H4 (cell line): Measurements from ENCODE around the gene NT5C1A. TPM values are rescaled to one million over a fixed set of nuclear protein-coding genes. Genes with fewer than 3 reads are reported as not detected.

ENCODE experiments used
- DNase-seq: peaks from one replicate; pipeline ENCODE4 v3.0.0-alpha.2; 2015; ENCODE audit warnings: low spot score
- total RNA-seq: library from RNA; depleted of rRNA; stranded (reverse); fragments of >200 nt; shearing (Covaris generic); gene quantifications from 2 replicates; pipeline ENCODE4 v1.2.3, GENCODE V29; 2014

NT5C1A gene
- total RNA-seq, 1 experiment from 2014 or later = 0.97 TPM

DNA sequence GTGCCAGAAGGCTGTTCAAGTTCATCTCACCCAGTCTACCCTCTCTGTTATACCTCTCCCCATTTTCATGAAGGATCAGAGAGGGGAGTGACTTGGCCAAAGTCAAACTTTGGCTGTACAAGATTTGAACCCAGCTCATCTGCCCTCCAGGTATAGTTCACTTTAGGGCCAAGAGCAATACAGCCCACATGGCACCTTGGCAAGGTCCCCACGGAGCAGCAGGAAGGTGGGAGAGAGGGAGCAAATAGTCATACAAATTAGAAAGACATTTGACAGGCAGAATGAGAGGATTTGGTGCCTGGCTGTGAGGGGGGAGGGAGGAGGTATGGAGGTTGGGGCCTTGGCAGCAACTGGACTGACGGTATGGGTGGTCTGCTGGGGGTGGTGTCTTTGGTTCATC, 18.3 kb upstream of the NT5C1A start:
- DNase-seq = no peak

DNA sequence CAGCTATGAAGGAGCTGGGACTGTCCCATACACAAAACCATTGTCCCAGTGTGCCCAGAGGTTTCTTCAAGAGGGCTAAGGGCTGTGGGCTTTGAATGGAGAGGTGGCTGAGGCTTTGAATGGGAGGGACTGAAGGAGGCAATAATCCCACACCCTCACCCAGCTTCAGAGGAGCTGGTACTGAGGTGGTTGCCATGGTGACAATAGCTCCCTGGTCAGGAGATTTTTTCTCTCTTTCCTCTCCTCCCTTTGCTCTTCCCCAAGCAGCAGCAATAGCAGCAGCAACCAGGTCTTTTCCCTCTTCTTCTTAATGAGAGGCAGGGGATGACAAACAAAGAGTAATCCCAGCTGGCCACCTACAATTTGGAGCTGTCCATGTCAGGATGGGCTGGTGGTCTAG, 17.7 kb upstream of the NT5C1A start:
- DNase-seq = no peak

DNA sequence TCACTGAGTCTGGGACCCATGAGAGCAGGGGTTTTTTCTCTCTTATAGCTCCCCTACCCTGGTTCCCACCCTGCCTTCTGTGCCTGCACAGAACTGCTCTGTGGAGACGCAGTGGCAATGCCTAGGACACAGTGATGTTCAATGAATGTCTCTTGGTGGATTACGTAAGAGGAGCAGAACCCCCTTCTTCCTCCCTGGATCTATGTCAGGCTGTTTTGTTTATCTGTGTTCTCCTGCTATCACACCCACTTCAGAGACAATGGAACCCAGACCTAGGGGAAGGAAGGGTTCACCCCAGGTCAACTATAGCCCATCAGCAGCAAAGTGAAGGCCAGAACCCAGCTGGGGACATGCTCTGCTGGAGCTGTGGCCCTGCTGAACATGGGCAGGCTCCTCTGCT, 17.3 kb upstream of the NT5C1A start:
- DNase-seq = no peak

DNA sequence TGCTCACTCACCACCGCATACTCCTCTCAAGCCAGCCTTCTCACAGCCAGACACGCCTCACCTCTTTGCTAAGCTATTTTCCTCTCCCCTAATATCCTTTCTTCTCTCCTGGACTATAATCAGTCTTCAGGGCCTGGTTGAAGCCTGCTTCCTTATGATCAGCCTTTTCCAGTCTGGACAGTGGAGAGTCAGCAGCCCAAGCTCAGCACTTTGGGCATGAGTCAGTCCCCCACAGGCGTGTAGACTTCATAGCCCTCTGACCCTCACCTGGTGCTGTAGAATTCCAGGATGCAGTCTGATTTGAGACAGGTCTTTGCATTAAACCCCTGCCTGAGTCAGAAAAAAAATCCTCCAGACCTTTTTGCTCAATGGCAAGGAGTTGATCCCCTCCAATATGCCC, 16.8 kb upstream of the NT5C1A start:
- DNase-seq = no peak

DNA sequence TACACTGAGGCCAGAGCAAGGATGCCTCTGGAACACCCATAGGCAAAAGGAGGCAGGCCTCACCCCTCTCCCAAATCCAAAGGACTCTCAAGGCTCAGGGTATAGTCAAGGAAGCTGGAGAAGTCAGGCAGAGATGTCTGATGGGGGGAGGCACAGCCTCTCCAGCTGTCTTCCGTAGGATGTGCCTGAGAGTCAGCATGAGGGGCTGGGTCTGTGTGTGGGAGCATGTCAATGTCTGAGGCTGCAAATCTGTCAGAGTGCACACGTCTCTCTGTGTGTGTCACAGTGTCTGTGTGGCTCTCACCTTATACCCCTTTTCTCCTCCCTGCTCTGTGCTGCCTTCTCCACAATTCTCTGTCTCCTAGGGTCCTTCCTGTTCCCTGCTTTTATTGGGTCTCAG, 15.3 kb upstream of the NT5C1A start:
- no peak for DNase-seq

DNA sequence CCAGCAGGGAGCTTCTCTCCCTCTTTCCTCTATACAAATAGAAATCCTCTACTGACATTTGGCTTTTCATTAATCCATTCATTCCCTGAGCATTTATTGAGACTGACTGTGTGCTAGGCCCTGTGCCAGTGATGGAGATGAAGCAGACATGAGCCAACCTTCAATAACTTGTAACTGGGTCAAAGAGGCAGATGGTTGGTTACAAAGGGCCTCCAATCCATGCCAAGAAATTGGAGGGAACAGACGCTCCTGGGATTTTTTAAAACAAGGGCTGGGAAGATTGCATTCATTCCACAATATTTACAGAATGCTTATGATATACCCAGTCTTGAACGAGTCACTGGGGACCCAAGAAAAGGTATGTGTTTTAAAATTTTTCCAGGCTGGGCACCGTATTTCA, 13.2 kb upstream of the NT5C1A start:
- DNase-seq = no peak

DNA sequence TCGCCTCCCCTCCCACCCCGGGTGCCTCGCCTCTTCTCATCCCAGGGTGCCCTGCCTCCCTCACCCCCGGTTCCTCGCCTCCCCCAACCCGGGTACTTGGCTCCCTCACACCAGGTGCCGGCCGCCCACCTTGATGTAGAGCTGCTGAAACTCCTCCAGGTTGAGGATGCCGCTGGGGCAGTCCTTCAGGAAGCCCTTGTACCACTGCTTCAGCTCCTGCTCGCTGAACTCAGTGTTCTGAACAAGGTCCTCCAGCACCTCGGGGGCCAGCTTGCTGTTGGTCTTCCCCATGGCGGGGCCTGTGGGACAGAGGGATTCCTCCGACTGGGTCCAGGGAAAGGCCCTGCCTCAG, 12.4 kb upstream of the NT5C1A start:
- no peak for DNase-seq

DNA sequence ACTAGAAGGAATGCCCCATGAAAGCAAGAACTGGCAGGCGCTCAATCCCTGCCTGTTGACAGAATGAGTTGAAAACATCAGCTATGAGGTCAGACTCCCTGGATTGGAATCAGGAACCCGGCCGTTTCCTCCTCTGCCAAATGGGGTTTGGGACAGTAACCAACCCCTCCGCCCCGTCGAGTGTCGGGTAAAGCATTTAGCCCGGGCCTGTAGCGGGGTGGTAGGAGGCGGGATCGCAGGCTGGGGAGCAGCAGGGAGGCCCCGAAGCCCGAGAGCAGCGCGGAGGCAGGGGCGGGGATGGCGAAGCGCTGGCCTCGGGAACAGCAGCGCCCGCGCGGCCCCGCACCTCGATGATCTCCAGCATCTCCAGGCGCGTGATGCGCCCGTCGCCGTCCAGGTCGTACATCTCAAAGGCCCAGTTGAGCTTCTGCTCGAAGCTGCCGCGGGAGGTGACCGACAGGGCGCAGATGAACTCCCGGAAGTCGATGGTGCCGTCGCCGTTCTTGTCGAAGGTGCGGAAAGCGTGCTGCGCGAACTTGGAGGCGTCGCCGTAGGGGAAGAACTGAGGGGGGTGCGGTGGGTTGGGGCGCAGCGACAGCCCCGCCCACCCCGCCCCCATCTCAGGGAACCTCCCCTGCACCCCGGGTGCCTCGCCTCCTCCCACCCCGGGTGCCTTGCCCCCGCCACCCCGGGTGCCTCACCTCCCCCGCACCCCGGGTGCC, 11.8 kb upstream of the NT5C1A start:
- no peak for DNase-seq

DNA sequence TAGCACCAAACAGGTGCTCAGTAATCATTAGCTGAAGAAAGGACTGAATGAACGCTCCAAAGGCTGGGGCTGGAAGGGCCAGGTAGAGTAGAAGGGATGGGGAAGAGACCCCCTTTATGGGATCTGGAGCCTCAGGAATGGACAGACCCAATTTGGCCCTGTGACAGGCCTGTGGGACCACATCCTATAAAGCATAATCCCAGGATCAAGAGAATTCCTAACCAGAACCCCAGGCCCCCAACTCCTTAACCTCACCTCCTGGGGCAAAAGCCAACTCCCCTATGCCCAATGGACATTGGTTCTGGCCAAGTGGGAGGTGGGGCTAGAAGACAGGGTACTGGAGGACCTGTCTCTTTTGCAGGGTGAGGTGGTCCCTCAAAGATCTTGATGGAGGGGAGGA, 10.1 kb upstream of the NT5C1A start:
- DNase-seq = no peak

DNA sequence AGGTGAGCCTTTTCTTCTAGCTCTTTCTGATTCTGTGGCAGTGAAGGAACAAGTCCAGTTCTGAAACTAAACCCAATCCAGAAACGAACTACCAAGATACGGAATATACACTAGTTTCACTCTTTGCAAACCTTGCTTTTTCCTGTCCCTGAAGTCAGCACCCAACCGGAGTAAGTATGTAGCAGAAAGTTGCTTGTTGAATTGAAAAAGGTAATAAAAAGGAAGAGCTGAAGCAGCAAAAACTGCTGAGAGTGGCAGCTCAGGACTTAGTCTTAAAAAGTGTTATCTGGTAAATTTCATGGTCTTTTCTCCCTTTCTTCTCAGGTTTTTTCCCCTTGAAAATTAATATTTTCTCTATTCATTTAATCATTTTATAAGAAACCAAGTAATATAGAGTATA, 9.4 kb upstream of the NT5C1A start:
- no peak for DNase-seq

DNA sequence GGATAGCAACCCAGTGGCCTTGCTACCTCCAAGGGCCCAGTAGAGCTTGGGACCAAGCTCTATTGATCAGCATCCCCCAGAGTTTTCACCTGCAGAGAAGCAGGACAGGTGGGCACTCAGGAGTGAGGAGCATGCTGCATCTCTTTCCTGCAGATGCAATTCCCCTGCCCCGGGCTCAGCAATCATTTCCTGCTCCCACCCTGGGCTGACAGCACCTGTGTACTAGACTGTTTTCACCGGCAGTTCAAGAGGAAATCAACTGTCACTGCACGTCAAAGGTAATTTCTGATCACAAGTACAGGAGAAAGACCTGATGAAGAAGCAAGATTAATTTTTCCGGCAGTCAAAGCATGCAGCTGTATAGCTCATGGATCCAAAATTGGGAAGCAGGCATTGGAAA, 8.8 kb upstream of the NT5C1A start:
- no peak for DNase-seq

DNA sequence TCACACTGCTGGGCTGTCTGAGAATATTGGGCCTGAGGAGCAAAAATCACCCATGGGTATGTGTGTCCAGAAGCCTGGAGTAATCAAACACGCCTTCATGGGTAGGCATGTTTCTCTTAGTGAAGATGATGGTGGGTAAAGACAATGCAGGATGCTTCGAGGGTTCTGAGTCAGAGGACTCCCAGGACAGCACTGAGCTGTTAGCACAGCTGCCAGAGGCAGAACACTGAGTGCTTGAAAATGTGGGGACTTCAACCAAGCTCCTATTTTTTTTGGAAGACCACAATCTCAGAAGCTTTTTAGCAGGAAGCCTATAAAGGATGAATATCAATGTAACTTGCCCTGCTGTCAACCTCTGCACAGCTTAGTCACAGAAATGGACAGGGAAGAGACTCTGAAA, 7.9 kb upstream of the NT5C1A start:
- DNase-seq = no peak

DNA sequence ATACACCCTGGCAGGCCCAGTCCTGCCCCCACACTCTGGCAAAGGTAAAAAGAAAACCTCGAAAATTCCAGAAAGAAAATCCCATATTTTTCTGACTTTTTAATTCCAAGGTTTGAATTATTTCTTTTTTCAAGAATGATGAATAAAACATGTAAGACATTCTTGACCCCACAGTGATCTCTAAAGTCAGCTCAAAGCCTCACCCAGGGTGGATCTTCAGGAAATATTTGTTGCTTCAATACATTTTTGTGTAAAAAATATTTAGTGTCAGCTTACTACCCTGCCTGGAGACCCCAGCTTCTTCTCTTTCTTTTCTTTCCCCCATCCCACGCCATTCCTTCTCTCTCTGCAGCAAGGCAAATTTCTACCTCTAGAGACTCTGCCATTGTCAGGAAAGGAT, 7.0 kb upstream of the NT5C1A start:
- no peak for DNase-seq

DNA sequence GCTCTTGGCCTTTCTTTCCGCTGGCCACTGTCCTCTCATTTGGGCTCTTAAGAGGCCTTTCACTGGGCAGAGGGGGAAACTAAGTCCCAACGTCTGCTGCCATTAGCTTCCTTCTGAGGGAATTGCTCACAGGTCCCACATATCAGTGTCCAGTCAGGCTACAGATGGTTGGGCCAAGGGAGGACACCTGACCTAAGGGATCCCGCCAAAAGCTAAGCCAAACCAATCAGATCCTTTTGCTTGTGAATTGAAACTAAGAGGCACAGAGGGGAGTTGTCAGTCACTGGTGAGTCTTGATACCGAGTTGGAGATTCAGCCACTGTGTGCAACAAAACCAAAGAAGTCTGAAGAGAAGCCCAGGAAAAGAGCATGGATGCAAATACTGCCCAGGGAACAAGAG, 5.7 kb upstream of the NT5C1A start:
- no peak for DNase-seq

DNA sequence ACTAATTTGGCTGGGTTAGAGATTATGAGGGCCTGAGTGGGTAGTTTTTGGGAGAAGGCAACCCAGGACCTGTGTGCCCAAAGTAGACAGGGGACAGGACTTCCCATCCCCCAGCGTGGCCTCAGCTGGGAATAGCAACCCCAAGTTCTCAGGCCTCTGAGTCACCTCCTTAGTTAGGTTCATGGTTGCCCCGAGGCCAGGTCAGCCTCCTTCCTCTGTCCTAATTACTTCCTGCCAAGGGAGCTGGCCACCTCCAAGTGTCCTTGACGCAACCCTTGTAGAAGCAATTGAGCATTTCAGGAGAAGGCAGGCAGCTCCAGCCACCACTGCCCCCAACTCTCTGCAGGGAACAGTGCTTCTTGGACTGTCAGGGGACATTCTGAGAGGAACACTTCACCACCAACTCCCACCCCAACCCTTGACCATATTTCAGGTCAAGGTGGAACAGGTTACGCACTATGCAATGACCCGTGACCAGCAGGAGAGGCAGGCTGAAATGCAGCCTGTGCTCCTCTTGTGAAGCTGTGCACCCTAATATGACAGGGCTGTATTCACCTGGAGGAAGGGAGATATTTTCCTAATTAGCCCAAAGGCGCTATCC, 5.1 kb upstream of the NT5C1A start:
- DNase-seq = no peak

DNA sequence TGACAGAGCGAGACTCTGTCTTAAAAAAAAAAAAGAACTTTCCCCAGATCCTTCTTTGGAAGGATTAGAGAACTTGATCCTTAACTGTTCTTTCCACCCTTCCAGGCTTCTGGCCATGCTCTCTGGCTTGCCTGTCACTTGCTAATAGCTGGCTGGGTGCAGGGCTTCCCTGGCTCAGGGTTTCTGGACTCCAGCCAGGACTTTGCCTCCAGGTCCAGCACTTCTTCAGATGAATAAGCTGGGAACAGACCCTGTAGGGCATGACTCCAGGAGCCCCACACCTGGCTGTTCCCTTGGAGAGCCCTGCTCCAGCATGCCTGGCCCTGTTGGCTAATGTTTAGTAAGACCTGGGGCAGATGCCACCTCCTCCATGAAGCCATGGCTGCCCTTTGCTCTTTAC, 3.3 kb upstream of the NT5C1A start:
- no peak for DNase-seq

DNA sequence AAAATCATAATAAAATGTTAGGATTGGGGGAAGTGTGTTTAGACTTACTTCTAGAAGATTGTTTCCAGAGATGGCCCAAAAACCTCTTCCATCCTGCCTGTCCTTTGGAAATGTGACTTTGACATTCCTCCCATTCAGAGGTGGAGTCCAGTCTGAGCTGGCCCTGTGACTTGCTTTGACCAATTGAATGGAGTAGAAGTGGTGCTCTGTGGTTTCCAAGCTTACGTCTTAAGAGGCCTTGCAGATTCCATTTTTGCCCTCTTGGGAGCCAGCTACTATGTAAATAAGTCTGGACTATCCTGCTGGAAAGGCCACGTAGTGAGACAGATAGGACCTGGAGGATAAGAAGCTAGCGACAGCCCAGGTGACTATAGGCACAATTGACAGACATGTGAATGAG, 1.3 kb upstream of the NT5C1A start:
- DNase-seq = no peak

DNA sequence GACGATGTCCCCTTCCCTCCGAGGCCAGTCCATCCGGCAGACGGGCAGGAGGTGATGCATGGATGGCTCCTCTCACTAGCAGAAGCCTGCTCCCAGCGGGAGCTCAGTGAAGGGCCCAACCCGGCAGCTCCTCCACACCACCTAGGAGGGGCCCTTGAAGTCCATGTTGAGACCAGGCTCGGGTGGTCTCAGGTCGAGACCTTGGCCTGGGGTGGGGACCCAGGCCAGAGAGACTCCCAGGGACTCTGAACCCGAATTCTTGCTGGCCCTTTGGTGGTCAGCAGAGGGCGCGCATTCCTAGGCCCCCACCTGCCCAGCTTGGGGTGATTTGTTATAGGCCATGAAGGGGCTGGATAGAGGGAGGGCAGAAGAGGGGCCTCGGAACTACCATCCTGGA, 642 bp upstream of the NT5C1A start:
- DNase-seq = no peak

DNA sequence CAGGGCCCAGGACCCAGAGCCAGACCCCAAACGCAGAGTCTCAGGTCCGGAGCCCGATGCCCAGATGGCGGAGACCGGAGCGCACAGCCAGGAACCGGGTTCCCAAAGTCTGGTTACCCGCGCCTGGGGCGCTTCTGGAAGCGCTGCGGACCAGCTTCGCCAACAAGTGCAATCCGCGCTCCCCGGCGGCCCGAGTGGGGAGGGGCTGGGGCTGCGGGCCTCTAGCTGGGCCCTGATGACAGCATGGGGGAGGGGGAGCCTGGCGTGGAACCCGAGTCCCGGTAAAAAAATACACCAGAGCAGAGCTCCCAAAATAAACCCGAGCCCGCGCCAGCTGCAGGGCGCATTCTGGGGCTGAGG, 494 bp downstream of the NT5C1A start:
- DNase-seq = no peak

DNA sequence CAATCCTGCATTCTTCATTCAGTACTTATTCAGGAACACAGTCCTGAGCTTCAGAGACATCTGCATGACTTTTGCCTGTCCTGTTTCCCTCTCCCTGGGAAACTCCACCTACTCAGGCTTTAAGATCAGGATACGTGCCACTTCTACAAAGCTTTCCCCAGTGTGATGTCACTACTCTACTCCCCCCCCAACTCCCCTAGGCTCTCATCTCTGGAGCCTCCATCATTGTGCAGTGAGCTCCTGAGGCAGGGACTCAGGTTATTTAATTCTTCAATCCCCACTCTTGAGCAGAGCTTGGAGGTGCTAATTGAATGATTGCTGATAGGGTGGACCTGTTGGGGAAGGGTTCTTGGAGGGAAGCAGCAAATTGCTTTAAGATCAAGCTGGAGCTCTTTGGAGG, 1.2 kb downstream of the NT5C1A start:
- no peak for DNase-seq

DNA sequence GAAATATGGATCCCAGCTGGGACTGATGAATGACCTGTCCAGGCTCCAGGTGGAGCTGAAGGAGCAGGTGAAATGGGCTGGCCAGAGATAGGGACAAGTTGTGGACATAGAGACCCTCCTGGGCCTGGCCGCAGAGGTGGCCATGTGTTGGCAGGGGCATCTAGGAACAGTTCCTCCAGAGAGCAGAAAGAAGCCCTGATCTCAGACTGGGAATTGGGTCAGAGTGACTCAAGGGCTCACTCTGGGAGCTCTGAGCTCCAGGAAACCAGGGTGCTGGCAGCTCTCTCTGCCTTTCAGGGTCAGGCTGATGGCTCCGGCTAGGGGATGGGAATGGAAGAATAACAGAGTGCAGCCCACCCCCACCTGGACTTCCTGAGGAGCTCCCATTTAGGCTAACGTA, 3.0 kb downstream of the NT5C1A start:
- DNase-seq = no peak

DNA sequence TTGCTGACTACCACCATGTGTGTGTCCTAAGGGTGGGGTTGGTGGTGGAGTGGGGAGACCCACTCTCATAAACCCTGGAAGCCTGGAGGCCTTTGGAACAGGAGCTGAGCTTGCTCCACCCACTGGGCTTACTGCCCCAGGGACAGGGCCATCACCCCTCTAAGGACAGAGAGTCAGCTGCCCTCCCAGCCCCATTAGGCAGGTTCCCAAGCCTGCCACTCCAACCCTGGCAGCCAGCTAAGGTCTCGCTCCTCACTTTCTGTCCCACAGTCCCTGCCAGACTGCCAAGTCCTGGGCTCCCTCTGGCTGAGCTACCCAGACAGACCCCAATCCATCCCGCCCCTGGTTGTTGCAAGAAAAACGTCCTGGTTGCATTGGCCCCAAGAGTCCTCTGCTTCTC, 3.8 kb downstream of the NT5C1A start:
- DNase-seq = no peak

DNA sequence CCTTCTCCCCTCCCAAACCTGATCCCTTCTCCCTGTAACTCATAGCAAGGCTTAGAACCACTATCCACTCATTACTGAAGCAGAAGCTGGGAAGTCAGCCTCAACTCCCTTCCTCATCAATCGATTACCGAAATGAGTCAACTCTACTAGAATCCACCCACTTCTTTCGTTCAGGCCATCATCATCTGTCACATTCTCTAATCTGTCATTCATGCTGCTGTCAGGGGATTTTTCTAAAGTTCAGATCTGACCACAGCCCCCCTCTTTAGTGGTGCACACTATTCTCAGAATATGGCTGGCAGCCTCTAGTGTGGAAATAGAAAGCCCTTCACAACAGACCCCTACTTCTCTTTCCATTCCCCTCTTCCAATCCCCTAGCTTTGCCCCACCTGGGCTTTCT, 5.1 kb downstream of the NT5C1A start:
- DNase-seq = no peak

DNA sequence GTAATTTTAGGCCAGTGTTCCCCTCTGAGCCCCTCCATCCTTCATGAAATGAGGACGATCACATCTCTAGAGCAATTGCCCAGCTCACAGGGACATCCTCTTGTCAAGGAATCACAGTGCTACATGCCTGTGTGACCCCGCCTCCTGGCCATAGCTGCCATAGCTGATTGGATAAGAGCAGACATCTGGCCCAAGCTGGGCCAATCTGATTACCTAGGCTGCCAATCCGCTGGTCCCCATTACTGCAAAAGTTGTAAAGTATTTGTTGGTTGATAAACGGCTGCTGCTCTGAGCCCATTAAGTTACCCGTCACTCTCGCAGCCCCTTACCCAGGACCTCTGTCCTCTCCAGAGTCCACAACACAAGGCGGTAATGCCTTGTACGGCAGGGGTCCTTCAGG, 8.3 kb downstream of the NT5C1A start:
- no peak for DNase-seq
